Measurements from ENCODE around the gene UNC79. TPM values are rescaled to one million over a fixed set of nuclear protein-coding genes. Genes with fewer than 3 reads are reported as not detected.

Gene UNC79
- total RNA-seq, 2 donors from 2014 or later, result 0.19 to 0.31 TPM

GRCh38 chr14:93525696-93526451 lies 95.1 kb downstream of the UNC79 start:
- no peak for DNase-seq (ENCODE audit: low spot score)
- Histone ChIP-seq H3K4me1 (no peaks in the 10 kb centered on the region), H3K27ac (no peak overlapping the region), H3K9me3 (peaks cover 0 to 7% of the 10 kb centered on the region in 2 donors), H3K4me3 (no peak overlapping the region), H3K27me3 (no peaks in the 10 kb centered on the region), H3K36me3 (no peaks in the 10 kb centered on the region)
- TF ChIP-seq, protein P1, sequence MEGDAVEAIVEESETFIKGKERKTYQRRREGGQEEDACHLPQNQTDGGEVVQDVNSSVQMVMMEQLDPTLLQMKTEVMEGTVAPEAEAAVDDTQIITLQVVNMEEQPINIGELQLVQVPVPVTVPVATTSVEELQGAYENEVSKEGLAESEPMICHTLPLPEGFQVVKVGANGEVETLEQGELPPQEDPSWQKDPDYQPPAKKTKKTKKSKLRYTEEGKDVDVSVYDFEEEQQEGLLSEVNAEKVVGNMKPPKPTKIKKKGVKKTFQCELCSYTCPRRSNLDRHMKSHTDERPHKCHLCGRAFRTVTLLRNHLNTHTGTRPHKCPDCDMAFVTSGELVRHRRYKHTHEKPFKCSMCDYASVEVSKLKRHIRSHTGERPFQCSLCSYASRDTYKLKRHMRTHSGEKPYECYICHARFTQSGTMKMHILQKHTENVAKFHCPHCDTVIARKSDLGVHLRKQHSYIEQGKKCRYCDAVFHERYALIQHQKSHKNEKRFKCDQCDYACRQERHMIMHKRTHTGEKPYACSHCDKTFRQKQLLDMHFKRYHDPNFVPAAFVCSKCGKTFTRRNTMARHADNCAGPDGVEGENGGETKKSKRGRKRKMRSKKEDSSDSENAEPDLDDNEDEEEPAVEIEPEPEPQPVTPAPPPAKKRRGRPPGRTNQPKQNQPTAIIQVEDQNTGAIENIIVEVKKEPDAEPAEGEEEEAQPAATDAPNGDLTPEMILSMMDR (IDR thresholded peaks at IDR 0.05), result no peak

DNA sequence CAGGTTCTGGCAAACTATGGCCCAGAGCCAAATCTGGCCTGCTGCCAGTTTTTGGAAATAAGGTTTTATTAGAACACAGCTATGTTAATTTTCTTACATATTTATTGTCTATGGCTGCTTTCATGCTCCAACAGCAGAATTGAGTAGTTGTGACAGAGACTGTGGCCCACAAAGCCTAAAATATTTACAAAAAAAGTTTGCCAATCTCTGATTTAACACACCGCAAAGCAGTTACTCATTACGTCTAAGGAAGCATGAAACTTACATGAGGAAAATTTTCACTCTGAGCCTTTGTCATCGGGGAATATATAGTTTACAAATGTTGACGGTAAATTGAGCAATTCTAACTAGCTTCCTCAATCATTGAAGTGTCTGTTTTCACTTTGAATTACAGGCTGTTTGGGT lies 96.5 kb downstream of the UNC79 start:
- no peaks in the 10 kb centered on the region for H3K9me3 ChIP-seq
- no peak overlapping the region for H3K4me3 ChIP-seq
- H3K27me3 ChIP-seq, result no peaks in the 10 kb centered on the region
- no peak for DNase-seq (ENCODE audit: low spot score)
- H3K36me3 ChIP-seq, result no peaks in the 10 kb centered on the region
- no peaks in the 10 kb centered on the region for H3K4me1 ChIP-seq
- H3K27ac ChIP-seq, result no peak overlapping the region
- TF ChIP-seq, protein P1 (IDR thresholded peaks at IDR 0.05), result no peak

- H3K4me3 ChIP-seq, result no peak overlapping the region
- no peaks in the 10 kb centered on the region for H3K9me3 ChIP-seq
- H3K27ac ChIP-seq, result no peak overlapping the region
- H3K27me3 ChIP-seq, result no peaks in the 10 kb centered on the region
- DNase-seq (ENCODE audit: low spot score), result no peak
- no peaks in the 10 kb centered on the region for H3K4me1 ChIP-seq
- TF ChIP-seq, protein P1 (IDR thresholded peaks at IDR 0.05), result no peak
- no peaks in the 10 kb centered on the region for H3K36me3 ChIP-seq
Observed at GRCh38 chr14:93528884-93529558, 98.3 kb downstream of the UNC79 start.

DNA sequence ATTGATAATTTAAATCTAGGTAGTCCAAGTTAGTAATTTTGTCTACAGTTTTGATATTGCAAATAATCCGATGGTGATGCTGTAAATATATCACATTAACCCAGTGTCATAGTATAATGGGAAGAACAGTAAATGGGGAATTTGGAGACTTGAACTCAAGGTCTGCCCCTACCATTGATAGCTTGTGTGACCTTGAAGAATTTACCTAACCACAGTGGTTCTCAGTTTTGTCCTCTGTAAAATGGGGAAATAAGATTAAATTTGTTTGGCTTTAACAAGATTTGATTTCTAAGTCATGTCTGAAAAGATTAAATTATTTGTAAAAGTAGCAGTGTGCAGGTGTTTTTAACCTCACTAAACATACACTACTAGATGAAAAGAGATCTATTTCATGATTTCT lies 100.9 kb downstream of the UNC79 start:
- Histone ChIP-seq H3K4me3 (no peak overlapping the region), H3K27me3 (no peaks in the 10 kb centered on the region), H3K36me3 (no peaks in the 10 kb centered on the region), H3K4me1 (no peaks in the 10 kb centered on the region), H3K9me3 (no peaks in the 10 kb centered on the region), H3K27ac (no peak overlapping the region)
- no peak for DNase-seq (ENCODE audit: low spot score)
- TF ChIP-seq, protein P1 (IDR thresholded peaks at IDR 0.05), result no peak

GRCh38 chr14:93532541-93532940 lies 101.8 kb downstream of the UNC79 start:
- H3K27ac ChIP-seq, result no peak overlapping the region
- TF ChIP-seq, protein P1 (IDR thresholded peaks at IDR 0.05), result no peak
- no peaks in the 10 kb centered on the region for H3K9me3 ChIP-seq
- DNase-seq (ENCODE audit: low spot score), result no peak
- H3K4me1 ChIP-seq, result no peaks in the 10 kb centered on the region
- no peak overlapping the region for H3K4me3 ChIP-seq
- H3K36me3 ChIP-seq, result no peaks in the 10 kb centered on the region
- no peaks in the 10 kb centered on the region for H3K27me3 ChIP-seq
